ENCODE results near the gene BRF1. TPM values are rescaled to one million over a fixed set of nuclear protein-coding genes. Genes with fewer than 3 reads are reported as not detected.
A peak's percentile ranks its signal among the peaks of the same experiment; 100 is the strongest.

Gene BRF1
- polyA plus RNA-seq, 1 of the 3 experiments (the other 2 are of a cell fraction) = 15.7 TPM

- TF ChIP-seq CHD2 (IDR thresholded peaks at IDR 0.05; ENCODE audit: low read length, partially characterized antibody) (no peak), TCF12 (IDR thresholded peaks at IDR 0.05) (no peak)
Observed at GRCh38 chr14:105206873-105207272, 93.9 kb downstream of the BRF1 start (continued).

- no peak overlapping the region for H3K4me2 ChIP-seq
- no peaks in the 10 kb centered on the region for H3K9me2 ChIP-seq
- H3F3A ChIP-seq (replicated peaks; ENCODE audit: insufficient read depth) = no peaks in the 10 kb centered on the region
- 65% methylated on average over 4 of the region's 12 CpGs for WGBS (ENCODE audit: low lambda C conversion rate)
- H3K27me3 ChIP-seq (ENCODE audit: insufficient read depth) = no peaks in the 10 kb centered on the region
- ChIA-PET POLR2A (interaction anchor here (0.6 to 1.2 kb wide), 2 partner anchors 88 to 184 kb away, joined by 3 read pairs; no protein-coding TSS in a partner anchor), CTCF (interaction anchor here (1.0 to 2.4 kb wide), 5 partner anchors 69 to 164 kb away, joined by 3 to 10 read pairs (median 4); no protein-coding TSS in a partner anchor)
- no peak for DNase-seq
- no peak for TF ChIP-seq GATA2 (CRISPR knock-in tag; IDR thresholded peaks at IDR 0.05)
- no peak for TF ChIP-seq MAX (IDR thresholded peaks at IDR 0.05; ENCODE audit: low read depth)
- no peak for TF ChIP-seq SMC3 (IDR thresholded peaks at IDR 0.05; ENCODE audit: low read depth, low read length)
- no peak for TF ChIP-seq FOSL2 (IDR thresholded peaks at IDR 0.05; ENCODE audit: borderline replicate concordance, low read depth)
- no peak for TF ChIP-seq TEAD4 (IDR thresholded peaks at IDR 0.05; ENCODE audit: borderline replicate concordance, insufficient read depth)
- no peak for TF ChIP-seq IRF3 (IDR thresholded peaks at IDR 0.05; ENCODE audit: low read depth, low read length)
- TF ChIP-seq PBX3 (IDR thresholded peaks at IDR 0.05) = no peak
- TF ChIP-seq GABPA (IDR thresholded peaks at IDR 0.05; ENCODE audit: low read depth) = no peak
- no peak overlapping the region for H3K4me3 ChIP-seq (ENCODE audit: low read depth in 2 of 2, low read length in 1 of 2)
- no peaks in the 10 kb centered on the region for H3K9me3 ChIP-seq
- H3K4me1 ChIP-seq (ENCODE audit: control insufficient read depth in 1 of 2, insufficient read depth in 2 of 2, low read depth in 1 of 2, low read length in 1 of 2) = peaks cover 0 to 89% of the 10 kb centered on the region in 2 experiments; a peak in 1 of 4 replicates
- H3K36me3 ChIP-seq (replicated peaks in 1 of 2; ENCODE audit: control insufficient read depth in 1 of 2, insufficient read depth in 2 of 2, low read length in 1 of 2) = peaks cover 0 to 10% of the 10 kb centered on the region in 2 experiments
- H3K27ac ChIP-seq (ENCODE audit: low read depth in 2 of 2, low read length in 1 of 2) = peak overlapping the region in 1 of 2 experiments; percentile 66; a peak in 2 of 4 replicates
- no peak overlapping the region for H3K9ac ChIP-seq
- H2AFZ ChIP-seq (ENCODE audit: low read depth) = no peak overlapping the region
- H3K79me2 ChIP-seq (ENCODE audit: insufficient read depth) = no peaks in the 10 kb centered on the region
- H4K20me1 ChIP-seq (ENCODE audit: insufficient read depth) = no peaks in the 10 kb centered on the region
Observed at GRCh38 chr14:105205673-105206208, 95.1 kb downstream of the BRF1 start.

- no peak overlapping the region for H3K4me3 ChIP-seq (ENCODE audit: low read depth in 2 of 2, low read length in 1 of 2)
- ChIA-PET POLR2A (interaction anchor here (0.8 to 1.2 kb wide), 2 partner anchors 89 to 147 kb away, joined by 3 to 4 read pairs; no protein-coding TSS in a partner anchor), CTCF (interaction anchor here (0.6 to 2.7 kb wide), 10 partner anchors 8 to 165 kb away, joined by 3 to 24 read pairs (median 5); no protein-coding TSS in a partner anchor)
- no peaks in the 10 kb centered on the region for H4K20me1 ChIP-seq (ENCODE audit: insufficient read depth)
- no peaks in the 10 kb centered on the region for H3K9me2 ChIP-seq
- 100% methylated on average over 6 of the region's 21 CpGs for WGBS (ENCODE audit: low lambda C conversion rate)
- no peak overlapping the region for H2AFZ ChIP-seq (ENCODE audit: low read depth)
- no peaks in the 10 kb centered on the region for H3K9me3 ChIP-seq
- DNase-seq = no peak
- H3K4me1 ChIP-seq (ENCODE audit: control insufficient read depth in 1 of 2, insufficient read depth in 2 of 2, low read depth in 1 of 2, low read length in 1 of 2) = peaks cover 0 to 84% of the 10 kb centered on the region in 2 experiments; a peak in 1 of 4 replicates
- no peak overlapping the region for H3K9ac ChIP-seq
- H3K27me3 ChIP-seq (ENCODE audit: insufficient read depth) = no peaks in the 10 kb centered on the region
- H3K4me2 ChIP-seq = no peak overlapping the region
- H3F3A ChIP-seq (replicated peaks; ENCODE audit: insufficient read depth) = no peaks in the 10 kb centered on the region
- H3K27ac ChIP-seq (ENCODE audit: low read depth in 2 of 2, low read length in 1 of 2) = peak overlapping the region in 1 of 2 experiments; percentile 66; a peak in 2 of 4 replicates
- H3K79me2 ChIP-seq (ENCODE audit: insufficient read depth) = no peaks in the 10 kb centered on the region
- peaks cover 0 to 7% of the 10 kb centered on the region in 2 experiments for H3K36me3 ChIP-seq (replicated peaks in 1 of 2; ENCODE audit: control insufficient read depth in 1 of 2, insufficient read depth in 2 of 2, low read length in 1 of 2)
- no peak for TF ChIP-seq TCF12 (IDR thresholded peaks at IDR 0.05)
- no peak for TF ChIP-seq CHD2 (IDR thresholded peaks at IDR 0.05; ENCODE audit: low read length, partially characterized antibody)
- TF ChIP-seq ELF1 (IDR thresholded peaks at IDR 0.05) = no peak
- no peak for TF ChIP-seq FOXM1 (IDR thresholded peaks at IDR 0.05; ENCODE audit: low read depth)
- no peak for TF ChIP-seq RCOR1 (IDR thresholded peaks at IDR 0.05; ENCODE audit: low read length)
- no peak for TF ChIP-seq ZBTB33 (IDR thresholded peaks at IDR 0.05; ENCODE audit: borderline replicate concordance, low read depth)
- no peak for TF ChIP-seq SMC3 (IDR thresholded peaks at IDR 0.05; ENCODE audit: low read depth, low read length)
- TF ChIP-seq USF2 (IDR thresholded peaks at IDR 0.05; ENCODE audit: borderline replicate concordance, low read depth, low read length) = no peak
- no peak for TF ChIP-seq MXI1 (IDR thresholded peaks at IDR 0.05; ENCODE audit: low read depth, low read length)
- no peak for TF ChIP-seq FOSL2 (IDR thresholded peaks at IDR 0.05; ENCODE audit: borderline replicate concordance, low read depth)
- no peak for TF ChIP-seq RAD21 (IDR thresholded peaks at IDR 0.05; ENCODE audit: low read length)
- no peak for TF ChIP-seq FOXJ3 (CRISPR knock-in tag; IDR thresholded peaks at IDR 0.05)
- no peak for TF ChIP-seq TAF1 (IDR thresholded peaks at IDR 0.05; ENCODE audit: borderline replicate concordance, low read depth, low read length)
Observed at GRCh38 chr14:105204931-105205672, 95.7 kb downstream of the BRF1 start.

All from SK-N-SH (cell line).